Left colon (tissue), 2 donors: ENCODE data around the gene CAP2. TPM values are rescaled to one million over a fixed set of nuclear protein-coding genes. Genes with fewer than 3 reads are reported as not detected.

Source experiments
- ATAC-seq: fragments of 200-7000 bp; cut with Tn5 transposase; one replicate; pipeline ENCODE4 v1.9.1; 2020; ENCODE audit warnings: mild to moderate bottlenecking, moderate library complexity
- DNase-seq, 2 donors: peaks; one replicate each; pipeline ENCODE4 v3.0.0-alpha.2; 2020
- intact Hi-C, 2 donors: fragments of 100-400 bp; cut with DNase I in 1 of 2; cut with micrococcal nuclease in 1 of 2; formaldehyde crosslinking; loops; one replicate each; pipeline versions ENCODE4 v1.11.2 to v1.14.0; 2022; cut with DNase I, micrococcal nuclease
- long read RNA-seq: library from polyadenylated mRNA; unstranded; transcript quantifications from one replicate; pipeline ENCODE4 v2.0.0, GENCODE V29; 2021
- total RNA-seq, 2 donors: library from RNA; stranded (reverse); fragmentation: NEBNext Ultra II Directional; extraction: Animal tissue kit (Norgen Biotek cat#: 25700); gene quantifications; one replicate each; pipeline ENCODE4 v1.2.1, GENCODE V29; 2021
- donor health status: DM: no; HTN: no; CAD: no.
- donor health status: DM: yes; HTN: yes; CAD: no.

The CAP2 gene, protein sequence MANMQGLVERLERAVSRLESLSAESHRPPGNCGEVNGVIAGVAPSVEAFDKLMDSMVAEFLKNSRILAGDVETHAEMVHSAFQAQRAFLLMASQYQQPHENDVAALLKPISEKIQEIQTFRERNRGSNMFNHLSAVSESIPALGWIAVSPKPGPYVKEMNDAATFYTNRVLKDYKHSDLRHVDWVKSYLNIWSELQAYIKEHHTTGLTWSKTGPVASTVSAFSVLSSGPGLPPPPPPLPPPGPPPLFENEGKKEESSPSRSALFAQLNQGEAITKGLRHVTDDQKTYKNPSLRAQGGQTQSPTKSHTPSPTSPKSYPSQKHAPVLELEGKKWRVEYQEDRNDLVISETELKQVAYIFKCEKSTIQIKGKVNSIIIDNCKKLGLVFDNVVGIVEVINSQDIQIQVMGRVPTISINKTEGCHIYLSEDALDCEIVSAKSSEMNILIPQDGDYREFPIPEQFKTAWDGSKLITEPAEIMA
- total RNA-seq, result 1 to 10 TPM; 3.4 to 7.1 TPM
- long read RNA-seq, partial matches to known transcripts, result 0 of 3 reads
- long read RNA-seq, other reads (novel, unspliced or antisense), result 1 of 3 reads

DNA sequence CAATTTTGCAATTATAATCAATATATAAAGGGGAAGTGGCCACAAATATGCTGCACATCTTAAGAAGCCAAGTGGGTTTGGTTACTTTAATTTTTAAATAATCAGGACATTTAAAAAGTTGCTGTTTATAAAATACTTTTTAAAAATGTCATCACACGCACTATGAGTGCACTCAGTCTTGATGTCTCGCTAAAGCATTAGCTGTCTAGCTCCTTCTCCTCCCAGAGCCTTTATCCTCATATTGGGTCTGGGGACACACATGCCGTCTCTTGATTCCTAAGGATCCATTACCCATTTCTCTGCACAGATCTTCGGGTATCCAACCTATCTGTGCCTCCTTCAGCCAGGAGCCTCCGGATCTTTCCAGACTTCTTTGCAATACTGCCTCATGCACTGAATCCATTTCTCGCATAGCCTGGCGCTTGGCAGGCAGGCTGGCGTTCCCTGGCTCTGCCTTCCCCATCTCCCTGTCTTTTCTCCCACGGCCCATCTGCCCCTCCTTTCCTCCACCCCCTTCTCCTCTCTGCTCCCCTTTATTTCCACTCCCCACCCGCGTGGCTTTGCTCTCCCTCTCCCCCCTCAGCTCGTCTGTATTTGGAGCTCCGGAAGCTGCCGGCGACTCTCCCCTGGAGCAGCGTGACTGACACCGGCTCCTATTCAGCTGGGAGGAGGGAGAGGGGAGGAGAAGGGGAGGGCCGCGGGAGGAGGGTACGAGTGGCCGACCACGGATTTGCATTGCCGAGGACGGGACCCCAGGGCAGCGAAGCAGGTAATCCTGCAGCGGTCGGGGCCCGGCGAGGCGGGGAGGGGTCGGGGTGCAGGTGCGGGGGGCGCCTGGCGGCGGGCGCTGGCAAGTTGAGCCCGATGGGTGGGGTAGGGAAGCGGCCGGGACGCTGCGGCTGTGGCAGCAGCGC, at the start of gene CAP2:
TSS of gene CAP2 (plus strand) at position 618 of the 914 bp plus-strand sequence. CDS start 27,961 bp downstream, outside the sequence.
- intact Hi-C loops, result no loop called here
- DNase-seq (peak; percentile 56 to 77), ATAC-seq (peak; percentile 82)

GRCh38 chr6:17347012-17347411, 46.4 kb upstream of the CAP2 start:
- no peak for ATAC-seq
- DNase-seq, result no peak
- intact Hi-C loops, result no loop called here

GRCh38 chr6:17349427-17349826, 44.0 kb upstream of the CAP2 start:
- ATAC-seq, result no peak
- no peak for DNase-seq
- intact Hi-C loops, result no loop called here

DNA sequence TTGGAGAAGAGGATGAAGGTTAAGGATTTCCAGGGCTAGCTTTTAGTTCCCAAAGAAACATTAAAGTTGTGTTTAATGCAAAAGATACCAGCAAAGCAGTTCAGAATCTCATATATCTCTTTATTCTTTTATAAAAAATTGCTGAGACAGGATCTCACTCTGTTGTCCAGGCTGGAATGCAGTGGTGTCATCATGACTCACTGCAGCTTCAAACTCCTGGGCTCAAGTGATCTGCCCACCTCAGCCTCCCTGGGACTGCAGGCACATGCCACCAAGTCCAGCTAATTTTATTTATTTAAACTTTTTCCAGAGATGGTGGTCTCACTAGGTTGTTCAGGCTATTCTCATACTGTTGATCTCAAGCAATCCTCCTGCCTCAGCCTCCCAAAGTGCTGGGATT, 41.1 kb upstream of the CAP2 start:
- intact Hi-C loops, result no loop called here
- DNase-seq, result no peak
- ATAC-seq, result no peak

GRCh38 chr6:17353440-17354175, 39.8 kb upstream of the CAP2 start:
- peak; percentile 34 for ATAC-seq
- intact Hi-C loops, result no loop called here
- DNase-seq, result no peak

GRCh38 chr6:17354700-17355403, 38.5 kb upstream of the CAP2 start:
- intact Hi-C loops, result no loop called here
- no peak for DNase-seq
- ATAC-seq, result peak; percentile 98

GRCh38 chr6:17355404-17355774, 38.0 kb upstream of the CAP2 start:
- intact Hi-C loops, result no loop called here
- DNase-seq (no peak), ATAC-seq (no peak)

GRCh38 chr6:17358515-17358914, 34.9 kb upstream of the CAP2 start:
- intact Hi-C loops, result no loop called here
- ATAC-seq (no peak), DNase-seq (no peak)

DNA sequence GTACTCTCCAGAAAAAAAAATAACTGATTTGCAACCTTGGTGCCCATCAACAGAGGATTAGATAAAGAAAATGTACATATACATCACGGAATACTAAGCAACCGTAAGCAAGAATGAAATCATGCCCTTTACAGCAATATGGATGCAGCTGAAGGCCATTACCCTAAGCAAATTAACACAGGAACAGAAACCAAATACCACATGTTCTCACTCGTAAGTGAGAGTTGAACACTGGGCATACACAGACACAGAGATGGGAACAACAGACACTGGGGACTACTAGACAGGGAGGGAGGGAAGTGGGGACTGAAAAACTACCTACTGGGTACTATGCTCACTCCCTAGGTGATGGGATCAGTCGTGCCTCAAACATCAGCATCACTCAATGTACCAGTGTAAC, 32.8 kb upstream of the CAP2 start:
- ATAC-seq, result no peak
- no peak for DNase-seq
- intact Hi-C loops, result no loop called here

DNA sequence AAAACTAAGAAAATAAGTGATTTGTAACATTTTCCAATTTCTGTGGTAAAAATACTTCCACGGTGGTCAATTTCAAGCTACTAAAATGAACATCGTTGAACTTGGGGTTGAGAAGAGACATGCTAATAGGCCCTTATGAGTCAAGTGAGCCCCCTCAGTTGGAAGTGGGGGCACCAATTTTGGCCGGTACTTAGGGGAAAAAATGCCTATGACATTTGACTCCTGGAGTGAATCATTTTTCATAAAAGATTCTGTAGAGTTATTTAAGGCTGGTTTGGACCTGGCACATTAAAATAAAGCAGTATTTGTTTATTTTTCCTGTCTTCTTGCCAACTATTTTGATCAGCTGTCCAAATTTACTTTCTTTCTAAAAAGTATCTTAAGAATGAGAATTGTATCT, 32.4 kb upstream of the CAP2 start:
- DNase-seq (no peak), ATAC-seq (no peak)
- intact Hi-C loops, result no loop called here

- intact Hi-C loops, result no loop called here
- no peak for DNase-seq
- ATAC-seq, result peak; percentile 82
These were observed 27.4 kb upstream of the CAP2 start for GRCh38 chr6:17365961-17366360.

GRCh38 chr6:17367868-17368267, 25.5 kb upstream of the CAP2 start:
- DNase-seq (no peak), ATAC-seq (no peak)
- intact Hi-C loops, result no loop called here

DNA sequence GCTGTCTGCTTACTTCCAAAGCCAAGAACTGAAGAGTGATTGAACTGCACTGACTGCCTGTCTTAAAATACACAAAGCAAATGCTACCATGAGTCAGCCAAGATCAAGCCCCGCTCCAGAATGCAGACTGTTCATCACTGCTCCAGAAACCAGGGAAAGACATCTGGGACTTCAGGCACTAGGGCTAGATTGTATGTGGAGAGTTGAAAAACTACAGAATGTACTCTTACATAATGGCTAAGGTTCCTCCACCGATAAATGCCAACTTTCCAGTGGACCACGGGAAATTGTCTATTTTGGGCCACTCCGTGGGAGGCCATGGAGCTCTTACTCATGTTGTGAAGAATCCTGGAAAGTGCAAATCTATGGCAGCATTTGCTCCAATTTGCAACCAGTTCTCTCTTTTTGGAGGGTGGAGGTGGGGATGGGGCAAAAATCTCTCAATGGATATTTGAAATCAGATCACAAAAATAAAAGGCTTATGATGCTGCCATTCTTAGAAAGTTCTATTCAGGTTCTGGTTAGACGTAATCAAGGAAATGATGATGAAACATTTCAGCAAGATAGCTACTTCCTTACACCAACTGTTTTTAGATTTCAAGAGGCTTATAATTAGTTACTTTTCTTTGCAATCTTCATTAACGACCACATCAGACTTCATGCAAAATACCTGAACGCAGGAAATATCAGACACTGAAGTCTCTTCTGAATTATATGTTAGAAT, 11.8 kb upstream of the CAP2 start:
- intact Hi-C loops, result no loop called here
- DNase-seq, result no peak
- ATAC-seq, result no peak

GRCh38 chr6:17385660-17386059, 7.7 kb upstream of the CAP2 start:
- ATAC-seq (no peak), DNase-seq (no peak)
- intact Hi-C loops, result no loop called here

- DNase-seq (no peak), ATAC-seq (no peak)
- intact Hi-C loops, result no loop called here
These were observed 5.0 kb upstream of the CAP2 start for GRCh38 chr6:17388365-17388764.

DNA sequence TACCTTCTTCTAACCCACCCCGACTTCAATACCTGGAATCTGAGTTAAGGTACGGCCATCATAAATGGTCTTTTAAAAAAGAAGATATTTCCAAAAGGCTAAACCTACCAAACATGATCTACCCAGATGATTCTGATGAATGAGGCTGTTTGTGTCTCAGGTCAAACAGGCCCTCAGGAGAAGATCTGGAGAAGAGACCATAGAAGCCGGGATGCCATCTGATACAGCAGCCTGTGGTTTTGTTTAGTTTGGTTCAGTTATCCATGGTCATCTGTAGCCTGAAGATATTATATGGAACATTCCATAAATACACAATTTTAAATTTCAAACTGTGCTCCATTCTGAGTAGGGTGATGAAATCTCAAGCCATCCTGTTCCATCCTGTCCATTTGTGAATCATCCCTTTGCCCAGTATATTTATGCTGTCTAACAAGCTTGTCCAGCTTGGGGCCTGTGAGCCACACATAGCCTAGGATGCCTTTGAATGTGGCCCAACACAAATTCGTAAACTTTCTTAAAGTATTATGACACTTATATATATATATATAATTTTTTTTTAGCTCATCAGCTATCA, 4.0 kb upstream of the CAP2 start:
- ATAC-seq (no peak), DNase-seq (no peak)
- intact Hi-C loops, result no loop called here

DNA sequence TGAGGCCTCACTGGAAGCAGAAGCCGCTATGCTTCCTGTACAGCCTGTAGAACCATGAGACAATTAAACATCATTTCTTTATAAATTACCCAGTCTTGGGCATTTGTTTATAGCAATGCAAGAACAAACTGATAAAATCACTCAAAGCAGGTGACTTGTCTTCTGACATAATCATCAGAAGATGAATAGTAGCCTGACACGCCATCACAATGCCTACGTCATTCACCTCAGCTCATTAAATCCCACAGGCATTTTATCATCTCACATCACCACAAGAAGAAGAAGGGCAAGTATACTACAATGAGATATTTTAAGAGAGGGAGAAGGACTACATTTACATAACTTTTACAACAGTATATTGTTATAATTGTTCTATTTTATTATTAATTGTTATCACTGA, 3.1 kb upstream of the CAP2 start:
- no peak for ATAC-seq
- intact Hi-C loops, result no loop called here
- no peak for DNase-seq

DNA sequence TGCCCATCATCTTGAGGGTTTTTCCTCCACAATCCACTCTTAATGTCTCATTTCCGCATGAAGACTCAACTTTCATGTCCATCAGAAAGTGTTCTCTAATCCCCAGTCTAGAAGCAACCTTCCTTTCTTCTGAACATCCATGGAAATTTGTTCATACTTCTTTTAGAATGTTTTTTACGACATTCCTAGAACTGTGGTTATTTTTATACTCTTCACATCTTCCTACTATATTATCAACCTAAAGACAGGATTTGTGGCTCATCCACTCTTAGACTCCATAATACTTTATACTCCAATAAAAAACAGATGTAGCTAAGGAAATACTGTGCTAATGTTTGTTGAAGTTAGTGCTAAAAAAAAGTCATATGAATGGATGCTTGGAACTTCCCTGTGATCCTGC, 1.4 kb upstream of the CAP2 start:
- DNase-seq (no peak), ATAC-seq (no peak)
- intact Hi-C loops, result no loop called here
